GM19397 (cell line): ENCODE data around the gene NCKAP5.
"Not testable (repeated sequence)": the region's sequence is repeated elsewhere in the genome, so short reads cannot be mapped to it uniquely, and the experiment has no call there.

ENCODE experiments used
- ATAC-seq: cut with Tn5 transposase; IDR thresholded peaks from one replicate; pipeline ENCODE4 v1.9.1; 2021; ENCODE audit warnings: mild to moderate bottlenecking, moderate library complexity; ENCODE audit not compliant: unreplicated experiment

NCKAP5 gene

DNA sequence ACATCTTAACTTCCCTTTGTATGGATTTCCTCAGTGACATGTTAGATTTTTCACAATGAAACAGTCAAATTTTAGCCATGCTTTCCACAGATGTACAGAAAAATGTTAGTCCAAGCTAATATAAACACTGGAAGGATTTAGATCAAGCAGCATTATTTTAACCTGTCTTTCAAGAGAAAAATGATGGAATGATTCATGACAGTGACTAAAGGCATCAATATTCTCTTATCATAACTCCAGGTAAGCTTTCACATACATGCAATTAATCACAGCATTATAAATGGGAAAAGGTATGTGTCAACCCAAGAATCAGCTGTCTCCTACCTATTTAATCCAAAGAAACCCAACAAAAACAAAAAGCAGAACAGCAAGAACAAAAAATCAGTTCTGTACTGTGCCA is 92.7 kb downstream of the NCKAP5 start:
- no peak for ATAC-seq

DNA sequence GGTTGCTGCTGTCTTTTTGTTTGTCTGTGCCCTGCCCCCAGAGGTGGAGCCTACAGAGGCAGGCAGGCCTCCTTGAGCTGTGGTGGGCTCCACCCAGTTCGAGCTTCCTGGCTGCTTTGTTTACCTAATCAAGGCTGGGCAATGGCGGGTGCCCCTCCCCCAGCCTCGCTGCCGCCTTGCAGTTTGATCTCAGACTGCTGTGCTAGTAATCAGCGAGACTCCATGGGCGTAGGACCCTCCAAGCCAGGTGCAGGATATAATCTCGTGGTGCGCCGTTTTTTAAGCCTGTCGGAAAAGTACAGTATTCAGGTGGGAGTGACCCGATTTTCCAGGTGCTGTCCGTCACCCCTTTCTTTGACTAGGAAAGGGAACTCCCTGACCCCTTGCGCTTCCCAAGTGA is 97.8 kb downstream of the NCKAP5 start:
- ATAC-seq, result not testable (repeated sequence)

DNA sequence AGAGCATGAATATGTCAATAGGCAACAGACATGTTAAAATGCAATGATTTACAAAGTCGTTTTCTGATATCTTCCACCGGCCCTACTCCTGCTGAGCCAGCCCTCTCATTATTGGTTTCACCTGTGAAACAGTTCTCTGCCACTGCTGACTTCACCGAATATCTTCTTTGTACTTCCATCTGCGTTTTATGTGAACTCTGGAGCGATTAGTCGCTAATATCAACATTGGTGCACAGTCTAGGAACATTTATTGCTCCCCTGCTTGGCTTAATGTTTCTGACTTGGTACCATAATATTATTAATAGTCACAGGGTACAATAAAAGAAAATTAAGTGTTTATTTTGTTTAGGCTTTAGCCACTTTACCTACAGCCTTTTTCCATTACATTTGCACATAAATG is 105.5 kb downstream of the NCKAP5 start:
- no peak for ATAC-seq

DNA sequence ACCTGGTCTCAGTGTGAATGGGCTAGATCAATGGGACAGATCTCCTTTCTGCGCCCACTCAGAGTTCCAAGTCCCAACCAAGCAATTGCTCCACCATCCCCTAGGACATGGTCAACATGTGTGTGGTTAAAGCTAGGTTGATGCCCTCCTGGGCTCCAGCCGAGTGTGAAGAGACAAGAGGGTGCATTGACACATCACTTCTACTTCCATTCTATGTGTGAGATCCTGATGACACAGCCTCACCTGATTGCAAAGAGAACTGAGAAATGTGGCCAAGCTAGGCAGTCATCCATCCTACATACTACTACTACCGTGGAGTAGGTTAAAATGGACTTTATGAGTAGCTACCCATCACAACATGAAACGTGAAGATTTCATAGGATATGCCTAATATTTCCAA is 106.8 kb downstream of the NCKAP5 start:
- ATAC-seq, result no peak

DNA sequence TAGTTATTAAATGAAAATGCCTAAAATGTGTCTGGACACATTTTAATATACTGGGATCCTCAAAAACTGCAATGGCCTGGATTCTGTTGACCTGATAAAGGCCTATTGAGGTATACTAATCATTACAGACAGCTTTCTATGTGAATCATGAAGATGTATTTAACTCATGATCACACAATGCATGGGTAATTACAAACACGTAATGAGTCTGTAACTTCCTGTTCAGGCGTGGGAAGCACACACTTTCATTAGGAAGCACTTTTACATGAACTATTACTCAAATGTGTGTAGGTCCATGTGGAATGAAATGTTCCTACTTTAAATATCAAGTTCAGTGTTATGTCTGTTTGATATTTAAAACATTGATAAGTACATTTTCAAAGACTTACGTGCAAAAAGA is 108.7 kb downstream of the NCKAP5 start:
- no peak for ATAC-seq

DNA sequence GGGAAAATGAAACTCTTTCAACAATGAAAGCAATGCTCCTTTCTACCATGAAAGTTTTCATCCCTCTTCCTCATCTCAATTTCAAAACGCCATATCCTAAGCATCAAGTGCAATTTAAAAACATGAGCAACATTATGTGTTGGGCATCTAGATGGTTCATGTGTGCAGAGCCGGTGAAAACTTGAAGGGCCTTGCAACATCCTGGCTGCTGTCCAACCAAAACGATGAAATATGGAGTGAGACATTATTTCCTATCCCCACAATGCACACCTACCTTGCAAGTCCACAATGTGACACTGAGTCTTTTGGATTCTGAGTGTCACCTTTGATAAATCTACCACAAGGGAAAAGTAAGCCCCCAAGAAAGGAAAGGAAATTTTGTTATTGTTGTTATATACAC is 110.0 kb downstream of the NCKAP5 start:
- ATAC-seq, result no peak

DNA sequence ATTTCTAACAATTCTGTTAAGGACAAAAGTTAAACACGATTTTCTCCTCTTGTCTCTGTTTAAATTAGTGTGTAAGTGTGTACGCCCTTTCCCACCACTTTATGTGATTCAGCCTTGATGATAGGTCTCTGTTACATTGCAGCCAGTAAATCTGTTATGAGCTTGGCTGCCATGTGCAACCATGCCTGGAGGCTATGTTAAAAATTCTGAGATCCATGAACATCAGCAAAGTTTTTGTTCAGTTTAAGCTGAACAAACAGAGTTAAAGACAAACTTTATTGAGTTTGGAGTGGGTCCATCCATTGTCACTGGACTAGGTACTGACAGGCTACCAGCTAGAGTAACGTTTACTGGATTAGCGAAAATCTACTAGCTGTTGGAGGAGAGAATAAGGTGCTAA is 110.4 kb downstream of the NCKAP5 start:
- no peak for ATAC-seq

DNA sequence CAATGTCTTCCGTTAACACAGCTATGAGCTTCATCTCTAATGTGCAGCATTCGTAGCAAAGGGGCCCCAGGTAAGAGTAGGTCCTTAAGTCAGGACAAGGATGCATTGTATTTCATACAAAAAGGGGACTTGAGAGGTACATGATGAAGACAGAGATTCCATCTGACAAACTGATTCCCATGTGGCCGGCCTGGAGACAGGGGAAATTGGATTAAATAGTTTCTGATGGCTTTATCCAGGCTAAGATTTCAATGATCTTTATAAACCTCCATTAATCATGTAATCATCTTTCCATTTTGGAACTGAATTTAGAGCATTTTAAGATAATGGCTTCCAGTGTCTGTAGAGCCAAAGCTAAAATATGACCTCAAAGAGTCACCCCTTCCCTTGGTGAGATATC is 111.3 kb downstream of the NCKAP5 start:
- no peak for ATAC-seq

DNA sequence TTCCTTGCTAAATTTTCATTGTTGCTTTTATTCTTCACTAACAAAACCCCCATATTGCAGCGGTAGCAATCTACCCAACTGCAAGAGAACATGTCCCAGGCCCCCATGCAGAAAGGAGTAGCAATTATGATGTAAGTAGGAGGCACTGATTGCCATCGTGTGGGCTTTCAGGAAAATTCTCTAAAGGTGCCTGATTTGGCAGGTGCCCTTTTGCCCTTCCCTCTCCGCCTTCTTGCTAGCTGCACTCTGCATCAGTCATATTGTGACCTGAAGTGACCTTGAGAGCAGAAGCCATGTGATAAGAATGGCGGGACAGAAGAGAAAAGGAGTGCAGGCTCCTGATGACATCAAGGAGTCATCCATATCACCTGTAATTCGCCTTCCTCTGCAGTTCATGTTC is 112.1 kb downstream of the NCKAP5 start:
- no peak for ATAC-seq

DNA sequence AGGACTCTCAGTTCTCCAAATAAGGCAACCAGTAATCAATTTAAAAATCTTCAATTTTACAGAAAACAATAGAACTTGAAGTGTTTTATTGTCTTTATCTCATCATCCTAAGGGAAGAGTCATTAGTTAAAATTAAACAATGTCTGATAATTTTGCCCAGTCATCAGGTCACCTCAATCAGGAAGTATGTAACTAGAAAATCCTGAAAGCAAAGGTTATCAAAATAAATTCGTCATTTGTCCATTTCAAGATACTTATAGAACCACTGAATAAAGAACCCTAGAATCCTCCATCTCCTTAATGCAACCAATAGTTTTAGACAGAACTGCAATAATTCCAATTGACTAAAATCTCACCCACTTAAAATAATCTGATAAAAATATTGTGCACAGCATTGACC is 115.2 kb downstream of the NCKAP5 start:
- ATAC-seq, result no peak

DNA sequence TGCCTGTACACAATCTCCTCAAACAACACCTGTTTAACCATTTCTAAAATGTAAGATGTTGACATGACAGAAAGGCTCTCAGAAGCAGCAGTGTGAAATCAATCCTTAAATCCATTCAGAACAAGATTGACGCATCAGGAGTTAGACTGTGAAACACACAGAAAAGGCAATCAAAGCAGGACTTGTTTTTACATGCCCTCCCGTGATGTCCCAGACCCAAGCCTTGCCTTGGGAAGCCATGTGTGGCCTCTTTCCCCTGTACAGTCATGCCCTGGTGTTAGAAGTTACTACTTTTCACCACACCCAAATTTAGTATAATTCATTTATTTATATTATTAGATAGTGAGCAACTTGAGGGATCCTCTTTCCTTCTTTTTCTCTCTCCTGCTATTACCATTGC is 115.7 kb downstream of the NCKAP5 start:
- no peak for ATAC-seq

DNA sequence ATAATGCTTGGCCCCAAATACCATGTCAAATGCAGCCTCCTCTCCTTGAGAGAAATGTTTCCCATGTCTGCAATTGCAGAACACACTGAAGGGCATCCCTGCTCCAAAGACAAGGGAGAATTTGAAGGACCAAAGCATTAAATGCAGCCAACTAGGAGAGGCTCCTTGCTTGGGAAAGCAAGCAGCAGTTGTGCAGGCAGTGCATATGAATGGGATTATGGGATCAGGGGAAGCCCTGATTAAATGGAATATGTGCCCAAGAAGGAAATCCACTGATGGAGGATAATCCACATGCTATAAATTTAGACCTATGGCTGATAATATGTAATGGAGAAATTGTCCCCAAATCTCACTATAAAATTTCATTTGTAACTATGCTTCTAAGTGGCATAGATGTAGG is 116.1 kb downstream of the NCKAP5 start:
- ATAC-seq, result no peak

DNA sequence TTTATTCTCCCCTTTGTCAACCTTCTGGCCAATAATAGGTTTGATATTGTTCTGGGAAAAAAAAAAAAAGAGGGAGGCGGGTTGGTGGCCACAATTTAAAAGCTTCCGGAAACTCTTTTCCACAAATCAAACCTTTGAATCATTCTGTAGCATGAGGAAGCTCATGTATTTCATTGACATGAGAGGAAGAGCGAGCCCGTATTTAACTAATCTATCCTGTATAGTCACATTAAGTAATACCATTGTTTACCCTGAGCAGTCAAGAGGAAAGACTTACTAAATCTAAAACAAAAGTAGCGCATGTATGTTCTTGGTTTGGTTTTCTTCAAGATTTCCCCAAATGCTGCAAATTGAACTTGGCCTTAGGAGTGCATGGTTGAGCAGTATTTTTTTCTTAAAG is 120.1 kb downstream of the NCKAP5 start:
- ATAC-seq, result no peak

DNA sequence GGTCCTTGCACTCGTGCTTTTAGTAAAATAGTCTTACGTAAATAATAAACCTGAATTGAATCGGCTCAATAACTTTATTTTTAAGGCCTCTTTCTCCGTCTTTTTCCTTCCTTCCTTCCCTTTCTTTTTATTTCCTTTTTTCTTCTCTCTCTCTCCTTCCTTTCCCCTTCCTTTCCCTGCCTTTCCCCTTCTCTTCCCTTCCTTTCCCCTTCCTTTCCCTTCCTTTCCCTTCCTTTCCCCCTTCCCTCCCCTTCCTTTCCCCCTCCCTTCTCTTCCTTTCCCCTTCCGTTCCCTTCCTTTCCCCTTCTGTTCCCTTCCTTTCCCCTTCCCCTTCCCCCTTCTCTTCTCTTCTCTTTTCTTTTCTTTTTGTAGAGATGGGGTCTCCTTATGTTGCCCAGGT is 121.0 kb downstream of the NCKAP5 start:
- no peak for ATAC-seq

DNA sequence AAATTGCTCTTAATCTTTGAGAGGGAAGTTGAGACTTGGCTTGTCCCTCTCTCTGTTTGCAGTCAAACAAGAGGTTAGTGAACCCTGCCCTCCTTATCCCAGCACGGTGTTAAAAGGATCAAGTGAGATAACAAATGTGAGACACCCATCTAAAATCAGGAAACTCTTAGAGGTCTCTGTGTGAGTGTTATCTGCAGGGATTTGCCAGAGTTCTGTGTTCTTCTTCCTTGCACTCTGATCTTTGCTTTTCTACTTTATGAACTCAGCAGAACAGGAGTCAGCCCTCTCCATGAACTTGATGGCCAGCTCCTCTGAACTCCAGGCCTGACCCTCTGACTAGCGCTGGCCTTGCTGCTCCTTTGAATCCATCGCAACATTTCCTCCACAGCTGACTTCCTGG is 123.8 kb downstream of the NCKAP5 start:
- ATAC-seq, result no peak

DNA sequence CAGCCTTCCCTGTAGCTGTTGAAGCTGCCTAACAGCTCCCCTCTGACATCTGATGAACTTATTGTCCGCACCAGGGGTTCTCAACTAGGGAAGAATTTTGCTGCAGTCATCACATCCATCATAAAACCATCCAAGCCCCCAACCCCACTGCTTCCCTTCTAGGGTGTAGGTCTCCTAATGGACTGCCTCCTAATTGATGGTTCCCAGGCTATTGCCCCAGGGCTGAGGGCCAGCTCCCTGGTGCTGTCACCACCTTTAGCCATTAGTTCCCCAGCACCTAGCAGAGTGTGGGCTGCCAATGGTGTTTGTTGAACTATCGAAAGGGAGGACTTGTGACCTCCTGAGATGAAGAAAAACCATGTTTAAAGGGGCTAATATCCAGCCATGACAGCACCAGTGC is 125.9 kb downstream of the NCKAP5 start:
- ATAC-seq, result no peak

DNA sequence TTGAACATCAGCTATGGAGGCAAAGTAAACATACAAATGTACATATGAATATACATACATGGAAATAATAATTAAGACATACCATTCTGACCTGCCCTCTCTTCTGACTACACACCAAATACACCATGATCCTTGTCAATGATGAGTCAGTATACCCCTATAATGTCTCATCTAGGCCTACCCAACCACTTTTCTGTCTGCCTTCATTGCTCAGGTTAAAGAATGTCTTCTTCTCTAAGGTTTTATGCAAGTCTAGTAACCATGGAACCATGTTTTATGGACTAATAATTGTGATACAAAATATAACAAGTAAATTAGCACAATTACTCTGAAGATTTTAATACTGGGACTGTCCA is 128.7 kb downstream of the NCKAP5 start:
- ATAC-seq, result no peak

DNA sequence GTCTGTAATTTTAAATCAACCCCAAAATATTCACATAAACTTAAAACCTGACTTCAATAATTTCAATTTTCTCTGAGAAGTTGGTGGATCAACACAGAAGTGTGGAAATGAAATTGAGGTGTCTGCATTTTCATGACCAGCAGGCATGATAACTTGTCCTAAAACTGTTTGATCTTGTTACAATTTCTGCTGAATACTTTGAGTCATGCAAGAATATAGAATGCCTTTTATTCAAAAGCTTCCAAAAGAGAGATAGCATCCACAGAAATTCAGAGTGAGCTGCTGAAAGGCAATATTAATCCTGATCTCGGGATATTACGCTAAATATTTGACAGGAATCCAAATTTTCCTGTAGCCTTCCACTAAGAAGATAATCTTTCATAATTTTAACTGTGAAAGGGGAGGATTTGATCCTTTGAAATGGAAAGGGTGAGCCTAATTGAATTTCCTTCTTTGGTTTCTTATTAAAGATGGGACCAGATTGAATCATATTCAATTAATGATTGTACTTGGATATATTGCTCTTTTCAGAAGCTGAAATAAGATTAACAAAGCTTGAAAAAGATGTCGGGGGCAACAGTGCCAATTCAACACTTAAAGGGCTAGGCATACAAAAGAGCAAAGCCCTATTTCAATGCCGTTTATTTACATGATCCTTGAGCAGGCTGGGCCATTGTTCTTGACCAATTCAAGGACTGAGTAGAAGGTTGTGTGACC is 129.3 kb downstream of the NCKAP5 start:
- no peak for ATAC-seq

DNA sequence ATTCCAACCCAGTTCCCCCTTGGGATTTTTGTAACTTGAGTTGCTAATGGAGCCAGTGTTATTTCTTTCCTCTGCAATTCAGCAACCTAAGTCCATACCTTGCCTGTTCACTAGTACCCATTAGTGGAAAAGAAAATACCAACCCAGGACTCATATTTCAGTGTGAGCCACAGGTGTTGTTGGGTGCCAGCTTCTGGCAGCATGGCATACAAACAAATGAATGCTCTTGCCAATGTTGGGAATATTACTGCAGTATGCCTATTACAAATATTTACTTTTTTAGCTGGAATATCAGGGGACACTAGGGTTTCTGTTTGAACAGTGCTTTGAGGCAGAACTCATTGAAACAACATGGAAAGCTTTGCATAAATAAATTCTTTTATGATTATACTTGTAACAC is 130.2 kb downstream of the NCKAP5 start:
- ATAC-seq, result no peak

DNA sequence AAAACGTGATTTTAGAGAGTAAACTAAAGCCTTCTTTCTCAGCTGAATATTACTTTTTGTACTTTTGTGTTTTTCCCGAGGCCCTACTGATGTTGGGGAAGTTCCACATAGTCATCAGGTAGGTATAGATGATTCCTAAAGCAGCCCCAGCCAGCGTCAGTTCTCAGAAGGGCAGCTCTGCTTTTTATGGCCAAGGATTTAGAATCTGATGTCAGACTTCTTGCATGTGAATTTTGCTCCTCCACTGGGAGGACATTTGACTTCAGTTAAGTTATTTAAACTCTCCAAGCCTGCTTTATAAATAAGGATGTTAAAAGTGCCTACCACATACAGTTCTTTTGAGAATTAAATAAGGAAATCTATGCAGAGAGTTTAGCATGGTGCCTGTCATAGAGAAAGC is 130.8 kb downstream of the NCKAP5 start:
- no peak for ATAC-seq

DNA sequence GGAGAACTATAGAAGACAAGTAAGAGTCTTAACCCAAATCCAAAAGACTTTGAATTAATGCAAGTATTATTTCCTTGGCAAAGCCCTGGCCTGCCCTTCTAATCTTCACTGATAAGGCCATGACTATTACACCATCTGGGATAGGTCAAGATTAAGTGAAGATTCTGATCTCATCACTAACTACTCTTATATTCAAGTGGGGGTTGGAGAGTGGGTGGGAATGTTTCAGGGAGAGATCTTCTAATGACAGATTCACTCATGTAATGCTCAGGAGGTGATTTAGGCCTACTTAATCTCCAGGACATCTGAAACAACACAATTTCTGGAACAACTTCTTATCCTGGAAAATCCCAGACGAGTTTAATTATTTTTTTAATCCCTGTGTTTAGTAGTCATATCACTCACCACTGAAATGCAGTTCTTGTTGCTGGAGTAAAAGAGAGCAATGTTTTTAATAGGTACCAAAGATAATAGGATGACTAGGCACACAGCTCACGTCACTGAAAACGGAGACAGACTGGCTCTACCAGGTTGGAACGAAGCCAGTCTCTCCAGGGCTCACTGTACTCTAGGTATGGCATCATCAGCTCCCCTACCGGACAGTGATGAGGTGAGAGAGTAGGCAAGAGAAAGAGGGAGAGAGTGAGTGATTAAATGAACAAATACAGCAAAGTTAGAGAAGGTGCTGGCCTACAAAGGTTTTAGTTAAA is 133.1 kb downstream of the NCKAP5 start:
- no peak for ATAC-seq

DNA sequence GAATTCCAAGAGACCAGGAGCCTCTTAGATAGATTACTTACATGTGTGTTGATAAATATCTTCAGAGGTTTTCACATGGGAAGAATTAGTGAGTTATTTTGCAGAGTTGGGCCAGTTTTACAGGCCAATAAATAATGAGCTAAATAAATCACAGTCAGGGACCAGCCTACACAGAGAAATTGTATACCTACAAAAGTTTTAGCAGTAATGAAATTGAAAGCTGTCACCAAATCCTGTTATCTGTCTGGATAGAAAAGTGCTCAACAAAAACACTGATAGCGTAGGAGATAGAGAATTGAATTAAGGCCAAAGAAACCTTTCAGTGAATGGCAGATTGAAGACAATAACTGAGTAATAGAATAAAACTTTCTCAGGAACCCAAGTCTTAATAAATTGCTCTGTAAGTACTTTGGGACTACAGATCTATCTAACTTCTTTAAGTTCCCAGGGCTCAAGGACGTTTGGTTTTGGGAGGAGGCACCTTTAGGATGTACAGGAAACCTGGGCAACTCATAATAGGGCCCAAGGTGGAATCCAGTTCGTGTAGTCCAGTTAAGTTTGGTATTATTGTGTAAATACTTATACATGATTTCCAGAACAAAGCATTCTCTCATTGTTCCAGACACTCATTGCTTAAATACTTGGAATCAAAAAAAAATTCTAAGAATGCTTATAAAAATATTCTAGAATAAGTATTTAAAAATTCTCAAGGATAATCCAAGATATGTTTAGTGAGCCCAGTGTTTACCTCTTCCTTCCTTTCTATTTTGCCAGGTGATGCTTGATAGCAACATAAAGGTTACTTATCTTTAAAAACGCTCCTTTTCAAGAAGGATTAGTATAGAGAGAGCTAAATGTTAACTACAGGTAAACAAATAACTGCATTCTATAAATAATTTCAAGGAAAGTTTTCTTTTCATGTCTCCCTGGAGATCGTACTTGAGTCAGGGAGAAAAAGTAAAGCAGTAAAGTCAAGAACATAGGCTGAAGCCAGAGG is 134.5 kb downstream of the NCKAP5 start:
- no peak for ATAC-seq
